HG03520 (cell line): ENCODE data around the gene HSD11B1L.
"Not testable (repeated sequence)": the region's sequence is repeated elsewhere in the genome, so short reads cannot be mapped to it uniquely, and the experiment has no call there.

Source experiments
- ATAC-seq: cut with Tn5 transposase; IDR thresholded peaks from one replicate; pipeline ENCODE4 v1.9.1; 2021; ENCODE audit warnings: mild to moderate bottlenecking, moderate library complexity; ENCODE audit not compliant: unreplicated experiment

The HSD11B1L gene

DNA sequence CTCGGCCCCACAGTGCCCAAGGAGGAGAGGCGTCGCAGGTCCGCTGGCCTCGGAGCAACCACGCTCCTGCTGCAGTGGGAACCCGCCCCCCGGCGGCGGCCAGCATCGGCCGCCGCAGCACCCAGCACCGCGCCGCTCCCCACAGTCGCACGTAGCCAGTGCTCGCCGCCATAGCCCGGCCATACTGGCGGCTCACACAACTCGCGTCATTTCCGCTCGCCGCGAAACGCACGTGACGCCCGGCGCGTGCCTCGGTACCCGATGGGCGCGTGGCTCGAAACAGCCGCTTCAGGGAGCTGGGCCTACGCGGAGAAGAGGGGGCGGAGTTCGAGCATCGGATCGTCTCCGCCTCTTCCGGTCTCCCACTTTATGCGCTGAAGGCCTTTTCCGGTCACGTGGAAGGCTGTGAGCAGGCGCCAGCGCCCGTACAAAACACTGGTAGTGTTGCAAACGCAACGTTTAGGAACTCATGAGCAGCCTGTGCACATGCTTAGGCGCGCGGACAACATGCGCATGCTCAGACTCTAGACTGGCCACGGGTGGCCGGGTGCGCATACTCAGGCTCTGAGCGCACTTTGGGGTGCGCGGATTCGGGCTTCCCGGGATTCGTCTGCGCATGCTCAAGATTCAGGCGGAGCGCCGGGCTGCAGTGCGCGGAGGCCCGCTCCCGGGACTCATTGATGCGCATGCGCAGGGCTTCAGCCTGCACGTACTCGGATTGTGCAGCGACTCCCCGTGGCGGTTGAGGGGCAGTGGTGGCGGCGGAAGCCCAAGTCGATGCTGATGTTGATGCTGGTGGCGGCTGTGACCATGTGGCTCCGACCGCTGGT, 39.3 kb downstream of the HSD11B1L start, which contains the start of the genes CATSPERD and LONP1:
Gene CATSPERD, plus strand, starts transcription at position 677 of the 830 bp plus-strand sequence. Its CDS starts 101 bp downstream, at position 778.
Gene LONP1, minus strand, starts transcription at position 186 of the 830 bp plus-strand sequence. Its CDS starts 14 bp downstream, at position 172.
- peak; percentile 84 for ATAC-seq

DNA sequence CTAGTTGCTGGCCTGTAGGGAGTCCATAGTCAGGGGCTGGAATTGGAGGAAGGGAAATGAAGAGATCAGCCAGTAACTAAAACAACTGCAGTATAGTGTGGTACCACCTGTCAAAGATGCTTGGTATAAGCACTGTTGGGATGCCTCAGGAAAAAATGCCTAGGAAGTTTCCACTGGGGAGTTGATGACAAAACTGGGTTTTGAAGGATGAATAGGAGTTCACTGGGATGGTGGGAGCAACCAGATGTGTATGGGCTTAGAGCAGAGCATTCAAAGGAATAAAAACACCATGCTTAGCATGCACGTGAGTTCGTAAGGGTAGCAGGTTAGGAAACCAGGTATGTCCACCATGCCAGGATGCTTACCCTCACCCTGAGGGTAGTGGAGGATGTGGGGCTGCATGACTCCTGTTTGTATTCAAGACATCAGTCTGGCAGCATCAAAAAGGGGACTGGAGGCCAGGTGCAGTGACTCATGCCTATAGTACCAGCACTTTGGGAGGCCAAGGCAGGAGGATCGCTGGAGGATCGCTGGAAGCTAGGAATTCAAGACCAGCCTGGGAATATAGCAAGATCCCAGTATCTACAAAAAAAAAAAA, 46.7 kb downstream of the HSD11B1L start:
- ATAC-seq, result no peak

DNA sequence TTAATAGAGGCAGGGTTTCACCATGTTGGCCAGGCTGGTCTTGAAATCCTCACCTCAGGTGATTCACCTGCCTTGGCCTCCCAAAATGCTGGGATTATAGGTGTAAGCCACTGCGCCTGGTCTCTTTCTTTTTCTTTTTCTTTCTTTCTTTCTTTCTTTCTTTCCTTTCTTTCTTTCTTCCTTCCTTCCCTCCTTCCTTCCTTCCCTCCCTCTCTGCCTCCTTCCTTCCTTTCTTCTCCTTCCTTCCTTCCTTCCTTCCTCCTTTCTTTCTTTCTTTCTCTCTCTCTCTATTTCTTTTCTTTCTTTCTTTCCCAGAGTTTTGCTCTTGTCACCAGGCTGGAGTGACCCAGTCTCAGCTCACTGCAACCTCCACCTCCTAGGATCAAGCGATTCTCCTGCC, 52.3 kb downstream of the HSD11B1L start:
- not testable (repeated sequence) for ATAC-seq
